MM.1S (cell line): Measurements from ENCODE around the gene C2orf69.

Experiments used
- DNase-seq: peaks from one replicate; pipeline ENCODE4 v3.0.0-alpha.2; 2015
- H2AFZ ChIP-seq: fragments of 300-600 bp; sonication (generic); 2 replicates; pipeline ENCODE4 v1.6.0; 2016; ENCODE audit warnings: antibody characterized with exemption, low read length
- H3F3A ChIP-seq: fragments of 300-600 bp; sonication (generic); 2 replicates; pipeline ENCODE4 v1.6.1; 2016; ENCODE audit warnings: mild to moderate bottlenecking, antibody characterized with exemption, low read length, moderate library complexity, mixed read lengths; ENCODE audit not compliant: insufficient read depth
- H3K27ac ChIP-seq: fragments of 300-600 bp; sonication (generic); 2 replicates; pipeline ENCODE4 v1.5.1; 2016; ENCODE audit warnings: mild to moderate bottlenecking, low read length
- H3K27me3 ChIP-seq: fragments of 300-600 bp; sonication (generic); replicated peaks from 2 replicates; pipeline ENCODE4 v1.6.0; 2016; ENCODE audit warnings: low read length; ENCODE audit not compliant: insufficient read depth
- H3K36me3 ChIP-seq: fragments of 300-600 bp; sonication (generic); replicated peaks from 2 replicates; pipeline ENCODE4 v1.6.1; 2016; ENCODE audit warnings: mild to moderate bottlenecking, low read length, mixed read lengths; ENCODE audit not compliant: insufficient read depth
- H3K4me1 ChIP-seq: fragments of 300-600 bp; sonication (generic); 2 replicates; pipeline ENCODE4 v1.6.1; 2016; ENCODE audit warnings: low read length, mixed read lengths
- H3K4me2 ChIP-seq: fragments of 300-600 bp; sonication (generic); 2 replicates; pipeline ENCODE4 v1.6.0; 2016; ENCODE audit warnings: low read depth, low read length
- H3K4me3 ChIP-seq: fragments of 300-600 bp; sonication (generic); 2 replicates; pipeline ENCODE4 v1.5.1; 2016; ENCODE audit warnings: low read length, mixed read lengths
- H3K79me2 ChIP-seq: fragments of 300-600 bp; sonication (generic); 2 replicates; pipeline ENCODE4 v1.6.1; 2016; ENCODE audit warnings: mixed run types, low read length, mixed read lengths
- H3K9ac ChIP-seq: fragments of 300-600 bp; sonication (generic); 2 replicates; pipeline ENCODE4 v1.6.1; 2016; ENCODE audit warnings: low read length, mixed read lengths
- H3K9me2 ChIP-seq: fragments of 300-600 bp; sonication (generic); replicated peaks from 2 replicates; pipeline ENCODE4 v1.6.1; 2016; ENCODE audit warnings: mild to moderate bottlenecking, low read length, mixed read lengths; ENCODE audit not compliant: insufficient read depth
- H3K9me3 ChIP-seq: fragments of 300-600 bp; sonication (generic); replicated peaks from 2 replicates; pipeline ENCODE4 v1.6.1; 2016; ENCODE audit warnings: mild to moderate bottlenecking, low read length, mixed read lengths; ENCODE audit not compliant: insufficient read depth
- H4K20me1 ChIP-seq: fragments of 300-600 bp; sonication (generic); 2 replicates; pipeline ENCODE4 v1.6.1; 2016; ENCODE audit warnings: mild to moderate bottlenecking, low read length, moderate library complexity, mixed read lengths; ENCODE audit not compliant: insufficient read depth
- EZH2 ChIP-seq: fragments of 300-600 bp; sonication (generic); optimal IDR thresholded peaks from 2 replicates; pipeline ENCODE3; 2017; ENCODE audit warnings: low read depth, mild to moderate bottlenecking, antibody characterized with exemption, low read length, mixed read lengths
- EZH2phosphoT487 ChIP-seq: fragments of 300-600 bp; sonication (generic); IDR thresholded peaks from 2 replicates; pipeline ENCODE4 v1.6.1; 2018; ENCODE audit warnings: antibody characterized with exemption, low read length
- TF ChIP-seq, protein P1 (sequence below): fragments of 300-600 bp; sonication (generic); IDR thresholded peaks from 2 replicates; pipeline ENCODE4 v1.5.1; 2016; ENCODE audit warnings: antibody characterized with exemption, low read length, mixed read lengths

Gene C2orf69

DNA sequence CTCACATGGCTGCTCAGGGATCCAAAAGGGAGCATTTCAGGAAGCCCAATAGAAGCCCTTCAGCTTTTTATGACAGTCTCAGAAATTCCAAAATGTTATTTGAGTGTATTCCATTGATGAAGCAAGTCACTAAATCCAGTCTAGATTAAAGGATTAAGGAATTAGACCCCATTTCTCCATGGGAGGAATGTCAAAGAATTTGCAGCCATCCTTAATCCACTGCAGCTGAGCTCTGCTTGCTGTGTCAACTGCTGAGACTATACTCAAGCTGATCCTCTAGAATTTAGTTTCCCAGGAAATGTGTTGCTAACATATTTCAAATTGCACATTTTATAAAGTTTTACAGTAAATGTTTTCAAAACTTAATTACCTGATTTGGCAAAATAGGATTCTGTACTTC, 28.4 kb upstream of the C2orf69 start:
- Histone ChIP-seq H3K9ac (no peak overlapping the region), H3K27me3 (no peaks in the 10 kb centered on the region), H3K27ac (no peak overlapping the region), H3K9me3 (no peaks in the 10 kb centered on the region), H3K4me3 (no peak overlapping the region), H3K9me2 (no peaks in the 10 kb centered on the region), H3K79me2 (no peaks in the 10 kb centered on the region), H3F3A (no peaks in the 10 kb centered on the region), H3K4me1 (no peaks in the 10 kb centered on the region), H4K20me1 (no peaks in the 10 kb centered on the region), H3K36me3 (no peaks in the 10 kb centered on the region), H3K4me2 (no peak overlapping the region), H2AFZ (no peak overlapping the region)
- TF ChIP-seq EZH2: no peak
- no peak for TF ChIP-seq EZH2phosphoT487
- TF ChIP-seq, protein P1, sequence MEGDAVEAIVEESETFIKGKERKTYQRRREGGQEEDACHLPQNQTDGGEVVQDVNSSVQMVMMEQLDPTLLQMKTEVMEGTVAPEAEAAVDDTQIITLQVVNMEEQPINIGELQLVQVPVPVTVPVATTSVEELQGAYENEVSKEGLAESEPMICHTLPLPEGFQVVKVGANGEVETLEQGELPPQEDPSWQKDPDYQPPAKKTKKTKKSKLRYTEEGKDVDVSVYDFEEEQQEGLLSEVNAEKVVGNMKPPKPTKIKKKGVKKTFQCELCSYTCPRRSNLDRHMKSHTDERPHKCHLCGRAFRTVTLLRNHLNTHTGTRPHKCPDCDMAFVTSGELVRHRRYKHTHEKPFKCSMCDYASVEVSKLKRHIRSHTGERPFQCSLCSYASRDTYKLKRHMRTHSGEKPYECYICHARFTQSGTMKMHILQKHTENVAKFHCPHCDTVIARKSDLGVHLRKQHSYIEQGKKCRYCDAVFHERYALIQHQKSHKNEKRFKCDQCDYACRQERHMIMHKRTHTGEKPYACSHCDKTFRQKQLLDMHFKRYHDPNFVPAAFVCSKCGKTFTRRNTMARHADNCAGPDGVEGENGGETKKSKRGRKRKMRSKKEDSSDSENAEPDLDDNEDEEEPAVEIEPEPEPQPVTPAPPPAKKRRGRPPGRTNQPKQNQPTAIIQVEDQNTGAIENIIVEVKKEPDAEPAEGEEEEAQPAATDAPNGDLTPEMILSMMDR: no peak
- no peak for DNase-seq

DNA sequence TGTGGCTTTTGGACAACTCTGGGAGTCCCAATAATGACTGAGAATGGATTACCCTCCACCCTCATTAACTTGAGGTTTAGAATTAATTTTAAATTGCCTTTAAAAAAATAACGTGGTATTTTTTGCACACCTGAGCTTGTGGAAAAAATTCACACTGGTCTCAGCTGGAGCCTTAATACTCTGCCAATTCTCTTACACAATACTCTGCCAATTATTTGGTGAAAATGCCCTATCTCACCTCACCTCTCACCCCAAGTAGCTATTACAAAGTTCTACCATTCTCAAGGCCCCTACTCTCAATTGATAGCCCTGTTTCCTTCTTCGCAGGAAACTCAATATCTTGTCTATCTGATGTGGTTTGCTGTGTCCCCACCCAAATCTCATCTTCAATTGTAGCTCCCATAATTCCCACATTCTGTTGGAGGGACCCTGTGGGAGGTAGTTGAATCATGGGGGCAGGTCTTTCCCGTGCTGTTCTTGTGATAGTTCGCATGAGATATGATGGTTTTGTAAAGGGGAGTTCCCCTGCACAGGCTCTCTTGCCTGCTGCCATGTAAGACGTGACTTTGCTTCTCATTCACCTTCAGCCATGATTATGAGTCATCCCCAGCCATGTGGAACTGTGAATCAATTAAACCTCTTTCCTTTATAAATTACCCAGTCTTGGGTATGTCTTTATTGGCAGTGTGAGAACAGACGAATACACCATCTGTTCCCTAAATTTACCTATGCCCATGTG, 27.4 kb upstream of the C2orf69 start:
- no peaks in the 10 kb centered on the region for H3K9me3 ChIP-seq
- no peak for TF ChIP-seq EZH2
- TF ChIP-seq EZH2phosphoT487: no peak
- TF ChIP-seq, protein P1: no peak
- H3K4me2 ChIP-seq: no peak overlapping the region
- no peaks in the 10 kb centered on the region for H3K27me3 ChIP-seq
- DNase-seq: no peak
- H3K4me3 ChIP-seq: no peak overlapping the region
- no peak overlapping the region for H2AFZ ChIP-seq
- no peaks in the 10 kb centered on the region for H3K79me2 ChIP-seq
- H3F3A ChIP-seq: no peaks in the 10 kb centered on the region
- no peaks in the 10 kb centered on the region for H3K9me2 ChIP-seq
- H3K4me1 ChIP-seq: no peaks in the 10 kb centered on the region
- H3K27ac ChIP-seq: no peak overlapping the region
- H3K9ac ChIP-seq: no peak overlapping the region
- no peaks in the 10 kb centered on the region for H3K36me3 ChIP-seq
- no peaks in the 10 kb centered on the region for H4K20me1 ChIP-seq

DNA sequence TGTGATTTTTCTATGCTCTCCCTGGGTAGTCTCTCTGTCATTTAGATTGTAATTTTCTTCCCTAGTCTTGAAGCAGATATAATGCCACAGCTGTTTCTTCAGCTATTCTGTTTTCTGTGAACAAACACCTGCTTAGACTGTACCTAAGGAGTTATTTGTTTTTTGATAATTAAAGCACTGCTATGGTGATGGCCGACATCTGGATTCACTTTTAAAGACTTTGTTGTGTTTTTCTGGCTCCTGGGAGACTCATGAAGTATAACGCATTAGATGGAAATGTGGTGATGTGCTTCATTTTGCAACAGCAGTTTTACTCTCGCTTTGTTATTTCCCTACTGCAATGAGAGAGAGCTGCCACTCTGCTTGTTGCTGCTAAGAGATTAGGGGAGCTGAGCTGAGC, 15.7 kb upstream of the C2orf69 start:
- Histone ChIP-seq H3K36me3 (no peaks in the 10 kb centered on the region), H3K9ac (no peak overlapping the region), H3K27ac (no peak overlapping the region), H3K79me2 (no peaks in the 10 kb centered on the region), H3K9me2 (no peaks in the 10 kb centered on the region), H3K9me3 (no peaks in the 10 kb centered on the region), H4K20me1 (no peaks in the 10 kb centered on the region), H2AFZ (no peak overlapping the region), H3K4me1 (no peaks in the 10 kb centered on the region), H3K4me3 (no peak overlapping the region), H3K4me2 (no peak overlapping the region), H3F3A (no peaks in the 10 kb centered on the region), H3K27me3 (no peaks in the 10 kb centered on the region)
- no peak for DNase-seq
- TF ChIP-seq EZH2 (no peak), EZH2phosphoT487 (no peak)
- TF ChIP-seq, protein P1: no peak
